Brain microvascular endothelial cell (primary cell): Measurements from ENCODE around the gene ATP13A4.

Experiments
- DNase-seq: peaks from one replicate; pipeline ENCODE4 v3.0.0-alpha.2; 2020
- H3K27ac ChIP-seq: fragments of 250-450 bp; sonication (Bioruptor Pico); 2 replicates; pipeline ENCODE4 v1.5.1; 2020; ENCODE audit warnings: mild to moderate bottlenecking, moderate library complexity
- H3K27me3 ChIP-seq: fragments of 250-450 bp; sonication (Bioruptor Pico); replicated peaks from 2 replicates; pipeline ENCODE4 v1.5.1; 2020; ENCODE audit warnings: mild to moderate bottlenecking
- H3K36me3 ChIP-seq: fragments of 250-450 bp; sonication (Bioruptor Pico); replicated peaks from 2 replicates; pipeline ENCODE4 v1.5.1; 2020; ENCODE audit warnings: mild to moderate bottlenecking
- H3K4me3 ChIP-seq: 2 replicates; pipeline ENCODE4 v1.5.1; 2011; ENCODE audit warnings: low read depth, mild to moderate bottlenecking, control low read depth, low read length, moderate library complexity
- in situ Hi-C: cut with HindIII; loops from 2 replicates; pipeline ENCODE4 v1.10.0; 2017; ENCODE audit warnings: low sequenced_read_pairs, low pct_ligation_motif_present
- TF ChIP-seq, protein P1 (sequence below): IDR thresholded peaks from 2 replicates; pipeline ENCODE4 v1.5.1; 2011; ENCODE audit warnings: low read depth, mild to moderate bottlenecking, moderate library complexity, low read length, control low read depth, inconsistent platforms; ENCODE audit errors: missing control alignments

Gene ATP13A4

DNA sequence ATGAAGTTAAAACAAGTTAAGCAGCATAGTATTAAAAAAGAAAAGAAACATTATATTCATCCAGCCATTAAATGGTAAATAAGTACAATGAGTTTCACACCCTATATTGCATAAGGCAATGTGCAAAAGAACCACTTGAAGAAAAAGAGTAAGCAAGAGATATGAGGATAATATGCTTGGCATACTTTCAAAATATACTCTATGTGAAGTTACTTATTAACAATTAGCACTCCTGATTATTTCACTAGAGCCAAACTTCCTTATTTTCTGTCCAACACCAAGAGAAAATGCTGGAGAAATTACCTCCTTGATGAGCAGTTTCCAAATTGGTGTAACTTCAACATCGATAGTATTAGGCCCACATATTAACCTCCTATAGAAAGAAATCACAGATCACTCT lies 63.7 kb downstream of the ATP13A4 start:
- H3K4me3 ChIP-seq: no peak overlapping the region

GRCh38 chr3:193490580-193490979 lies 64.1 kb downstream of the ATP13A4 start:
- Histone ChIP-seq H3K27me3 (no peaks in the 10 kb centered on the region), H3K27ac (no peak overlapping the region), H3K36me3 (no peaks in the 10 kb centered on the region), H3K4me3 (no peak overlapping the region)
- no peak for DNase-seq
- TF ChIP-seq, protein P1, sequence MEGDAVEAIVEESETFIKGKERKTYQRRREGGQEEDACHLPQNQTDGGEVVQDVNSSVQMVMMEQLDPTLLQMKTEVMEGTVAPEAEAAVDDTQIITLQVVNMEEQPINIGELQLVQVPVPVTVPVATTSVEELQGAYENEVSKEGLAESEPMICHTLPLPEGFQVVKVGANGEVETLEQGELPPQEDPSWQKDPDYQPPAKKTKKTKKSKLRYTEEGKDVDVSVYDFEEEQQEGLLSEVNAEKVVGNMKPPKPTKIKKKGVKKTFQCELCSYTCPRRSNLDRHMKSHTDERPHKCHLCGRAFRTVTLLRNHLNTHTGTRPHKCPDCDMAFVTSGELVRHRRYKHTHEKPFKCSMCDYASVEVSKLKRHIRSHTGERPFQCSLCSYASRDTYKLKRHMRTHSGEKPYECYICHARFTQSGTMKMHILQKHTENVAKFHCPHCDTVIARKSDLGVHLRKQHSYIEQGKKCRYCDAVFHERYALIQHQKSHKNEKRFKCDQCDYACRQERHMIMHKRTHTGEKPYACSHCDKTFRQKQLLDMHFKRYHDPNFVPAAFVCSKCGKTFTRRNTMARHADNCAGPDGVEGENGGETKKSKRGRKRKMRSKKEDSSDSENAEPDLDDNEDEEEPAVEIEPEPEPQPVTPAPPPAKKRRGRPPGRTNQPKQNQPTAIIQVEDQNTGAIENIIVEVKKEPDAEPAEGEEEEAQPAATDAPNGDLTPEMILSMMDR: no peak
- in situ Hi-C loops: no loop called here

More for the DNA sequence above, 63.7 kb downstream of the ATP13A4 start:
- DNase-seq: no peak
- H3K27ac ChIP-seq: no peak overlapping the region
- H3K36me3 ChIP-seq: no peaks in the 10 kb centered on the region
- no peaks in the 10 kb centered on the region for H3K27me3 ChIP-seq
- TF ChIP-seq, protein P1: no peak
- in situ Hi-C loops: no loop called here

DNA sequence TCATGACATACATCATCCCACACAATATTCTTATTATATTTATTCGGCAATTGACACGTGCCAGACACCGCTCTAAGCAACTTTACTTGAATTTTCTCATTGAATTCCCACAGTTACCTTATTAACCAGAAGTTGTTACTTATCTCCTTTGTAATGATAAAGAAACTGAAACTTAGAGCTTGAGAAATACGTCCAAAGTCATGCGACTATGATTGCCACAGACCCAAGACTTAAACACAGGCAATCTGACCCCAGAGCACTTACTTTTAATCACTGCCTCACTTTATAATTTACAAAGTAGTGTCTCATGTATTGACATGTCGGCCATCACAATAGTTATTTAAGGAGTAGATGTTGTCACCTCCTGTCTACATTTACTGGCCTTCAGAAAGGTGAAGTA lies 64.7 kb downstream of the ATP13A4 start:
- in situ Hi-C loops: no loop called here
- H3K27me3 ChIP-seq: no peaks in the 10 kb centered on the region
- no peaks in the 10 kb centered on the region for H3K36me3 ChIP-seq
- no peak overlapping the region for H3K4me3 ChIP-seq
- no peak for DNase-seq
- TF ChIP-seq, protein P1: no peak
- no peak overlapping the region for H3K27ac ChIP-seq

DNA sequence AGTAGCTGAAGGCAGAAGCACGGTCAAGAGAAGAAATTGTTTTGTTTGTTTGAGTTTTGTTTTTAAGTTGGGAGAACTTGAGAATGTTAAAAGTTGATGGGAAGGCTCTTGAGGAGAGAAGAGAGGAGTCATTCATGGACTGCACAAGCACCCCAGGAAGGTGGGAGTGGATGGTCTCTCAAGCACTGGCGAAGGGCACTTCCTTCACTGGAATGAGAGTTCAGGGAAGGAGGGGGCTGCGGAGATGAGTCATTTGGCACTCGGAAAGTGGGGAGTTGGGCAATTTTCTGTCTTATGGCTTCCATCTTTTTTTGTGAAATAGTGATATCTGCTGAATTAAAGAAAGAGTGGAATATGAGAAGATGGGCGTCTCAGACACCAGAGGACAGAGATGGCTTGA lies 66.0 kb downstream of the ATP13A4 start:
- H3K27me3 ChIP-seq: no peaks in the 10 kb centered on the region
- H3K27ac ChIP-seq: no peak overlapping the region
- TF ChIP-seq, protein P1: no peak
- no peaks in the 10 kb centered on the region for H3K36me3 ChIP-seq
- no peak for DNase-seq
- in situ Hi-C loops: no loop called here
- H3K4me3 ChIP-seq: no peak overlapping the region

- H3K36me3 ChIP-seq: no peaks in the 10 kb centered on the region
- in situ Hi-C loops: no loop called here
- H3K27ac ChIP-seq: no peak overlapping the region
- H3K27me3 ChIP-seq: no peaks in the 10 kb centered on the region
- no peak for DNase-seq
- no peak overlapping the region for H3K4me3 ChIP-seq
- TF ChIP-seq, protein P1: no peak
Observed at GRCh38 chr3:193483988-193484539, 70.6 kb downstream of the ATP13A4 start.

DNA sequence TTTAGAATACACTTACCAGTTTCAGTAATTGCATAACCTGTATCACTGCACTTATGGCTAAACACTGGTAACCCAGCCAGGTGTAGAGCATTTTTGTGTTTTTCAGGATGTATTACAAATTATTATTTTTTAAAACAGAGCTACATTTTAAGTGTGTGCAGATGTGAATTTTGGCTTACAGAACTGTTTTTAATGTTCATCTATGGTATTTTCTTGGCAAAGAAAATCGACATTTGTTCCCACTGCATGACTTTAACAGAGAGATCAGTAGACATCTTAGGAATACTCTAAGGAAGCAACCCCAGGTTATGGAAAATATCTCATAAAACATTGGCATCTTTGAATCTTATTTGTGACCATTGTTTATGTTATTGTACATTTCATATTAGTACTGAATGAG lies 73.3 kb downstream of the ATP13A4 start:
- DNase-seq: no peak
- Histone ChIP-seq H3K4me3 (no peak overlapping the region), H3K27me3 (no peaks in the 10 kb centered on the region), H3K27ac (no peak overlapping the region), H3K36me3 (no peaks in the 10 kb centered on the region)
- in situ Hi-C loops: no loop called here
- TF ChIP-seq, protein P1: no peak
